IPS-18a (cell line): ENCODE data around the gene MYL4.
"Not testable (repeated sequence)": the region's sequence is repeated elsewhere in the genome, so short reads cannot be mapped to it uniquely, and the experiment has no call there.

ENCODE experiments used
- H3K27ac ChIP-seq: one replicate; pipeline ENCODE4 v1.5.1; 2013; ENCODE audit warnings: low read length
- H3K27me3 ChIP-seq: one replicate; pipeline ENCODE4 v1.6.1; 2013; ENCODE audit warnings: mild to moderate bottlenecking, low read length; ENCODE audit not compliant: control insufficient read depth, insufficient read depth
- H3K36me3 ChIP-seq: one replicate; pipeline ENCODE4 v1.6.1; 2013; ENCODE audit warnings: low read depth, low read length; ENCODE audit not compliant: control insufficient read depth
- H3K4me1 ChIP-seq: one replicate; pipeline ENCODE4 v1.6.1; 2013; ENCODE audit warnings: low read depth, low read length; ENCODE audit not compliant: control insufficient read depth
- H3K4me3 ChIP-seq: one replicate; pipeline ENCODE4 v1.5.1; 2013; ENCODE audit warnings: low read length
- H3K9ac ChIP-seq: one replicate; pipeline ENCODE4 v1.6.1; 2013; ENCODE audit warnings: mild to moderate bottlenecking, low read length, moderate library complexity
- H3K9me3 ChIP-seq: one replicate; pipeline ENCODE4 v1.6.1; 2013; ENCODE audit warnings: low read depth, low read length; ENCODE audit not compliant: control insufficient read depth

Gene MYL4

DNA sequence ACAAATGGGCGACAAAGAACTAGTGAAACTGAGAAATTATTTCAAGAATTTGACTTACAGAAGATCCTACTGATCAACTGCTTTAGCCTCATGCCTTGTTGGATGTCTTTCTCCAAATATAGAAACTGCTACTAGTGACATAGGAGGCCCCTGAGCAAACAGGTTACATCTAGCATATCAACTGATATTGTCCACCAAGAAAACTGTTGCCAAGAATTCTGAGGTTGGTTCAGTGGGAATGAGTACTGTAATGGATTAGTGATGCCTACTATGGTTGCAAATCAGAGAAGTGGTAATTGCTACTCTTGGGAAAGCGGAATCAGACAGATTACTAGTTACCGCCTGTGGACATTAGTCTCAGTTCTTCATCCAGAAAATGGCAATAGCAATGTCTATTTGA is 30.0 kb upstream of the MYL4 start:
- Histone ChIP-seq H3K27me3 (no peaks in the 10 kb centered on the region), H3K27ac (no peak overlapping the region), H3K9me3 (no peaks in the 10 kb centered on the region), H3K36me3 (peaks cover 18% of the 10 kb centered on the region), H3K9ac (no peak overlapping the region), H3K4me3 (no peak overlapping the region), H3K4me1 (peaks cover 13% of the 10 kb centered on the region)

DNA sequence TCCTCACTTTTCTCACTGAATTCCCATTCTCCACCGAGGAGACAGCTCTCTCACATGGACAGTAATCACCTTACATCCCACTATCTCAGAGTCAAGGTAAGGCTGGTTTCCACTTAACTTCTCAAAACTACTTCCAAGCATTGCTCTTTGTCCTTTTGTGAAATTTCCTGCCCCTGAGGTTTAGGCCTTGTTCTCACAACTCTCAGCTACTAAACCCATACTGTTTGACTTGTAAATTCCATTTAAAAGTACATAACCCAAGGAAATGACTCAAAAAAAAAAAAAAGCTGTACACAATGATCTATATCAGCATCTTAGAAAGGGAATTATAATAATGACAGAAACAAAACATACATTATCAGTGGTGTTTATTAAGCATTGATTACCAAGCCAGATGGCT is 28.8 kb upstream of the MYL4 start:
- Histone ChIP-seq H3K27me3 (no peaks in the 10 kb centered on the region), H3K9ac (no peak overlapping the region), H3K27ac (no peak overlapping the region), H3K9me3 (no peaks in the 10 kb centered on the region), H3K4me1 (peaks cover 13% of the 10 kb centered on the region), H3K36me3 (peaks cover 18% of the 10 kb centered on the region), H3K4me3 (no peak overlapping the region)

DNA sequence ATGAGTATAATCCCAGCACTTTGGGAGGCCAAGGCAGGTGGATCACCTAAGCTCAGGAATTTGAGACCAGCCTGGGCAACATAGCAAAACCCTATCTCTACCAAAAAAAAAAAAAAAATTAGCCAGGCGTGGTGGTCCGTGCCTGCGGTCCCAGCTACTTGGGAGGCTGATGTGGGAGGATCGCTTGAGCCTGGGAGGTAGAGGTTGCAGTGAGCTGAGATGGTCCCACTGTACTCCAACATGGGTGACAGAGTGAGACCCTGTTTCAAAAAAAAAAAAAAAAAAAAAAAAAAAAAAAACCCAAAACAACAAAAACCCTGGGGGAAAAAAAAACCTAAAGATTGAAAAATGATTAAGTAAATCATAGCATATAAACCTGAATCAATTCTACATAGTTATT is 28.2 kb upstream of the MYL4 start:
- Histone ChIP-seq H3K4me1 (peaks cover 13% of the 10 kb centered on the region), H3K36me3 (peaks cover 18% of the 10 kb centered on the region)
- not testable (repeated sequence) for H3K9me3 ChIP-seq, H3K27me3 ChIP-seq, H3K4me3 ChIP-seq, H3K9ac ChIP-seq, H3K27ac ChIP-seq

DNA sequence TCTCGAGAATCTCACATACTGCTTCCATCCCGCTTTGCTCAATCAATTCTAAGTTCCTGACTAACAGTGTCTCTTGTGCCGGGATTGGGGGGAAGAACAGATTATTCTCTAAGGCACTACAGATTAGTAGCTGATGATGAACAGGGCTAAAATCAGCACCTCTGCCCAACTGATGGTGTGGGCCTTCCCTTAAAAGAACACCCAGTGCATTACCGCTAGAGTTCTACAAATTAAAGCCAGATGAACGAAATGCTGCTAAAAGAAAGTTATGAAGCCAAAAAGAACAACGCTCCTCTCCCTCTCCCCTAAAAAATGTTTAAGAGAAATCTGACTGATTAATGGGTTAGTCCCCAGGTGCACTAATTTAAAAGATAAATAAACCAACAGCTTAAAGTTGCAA is 24.5 kb upstream of the MYL4 start:
- Histone ChIP-seq H3K4me3 (no peak overlapping the region), H3K9ac (no peak overlapping the region), H3K4me1 (peaks cover 17% of the 10 kb centered on the region), H3K27ac (no peak overlapping the region), H3K36me3 (peaks cover 6% of the 10 kb centered on the region), H3K27me3 (no peaks in the 10 kb centered on the region), H3K9me3 (no peaks in the 10 kb centered on the region)

DNA sequence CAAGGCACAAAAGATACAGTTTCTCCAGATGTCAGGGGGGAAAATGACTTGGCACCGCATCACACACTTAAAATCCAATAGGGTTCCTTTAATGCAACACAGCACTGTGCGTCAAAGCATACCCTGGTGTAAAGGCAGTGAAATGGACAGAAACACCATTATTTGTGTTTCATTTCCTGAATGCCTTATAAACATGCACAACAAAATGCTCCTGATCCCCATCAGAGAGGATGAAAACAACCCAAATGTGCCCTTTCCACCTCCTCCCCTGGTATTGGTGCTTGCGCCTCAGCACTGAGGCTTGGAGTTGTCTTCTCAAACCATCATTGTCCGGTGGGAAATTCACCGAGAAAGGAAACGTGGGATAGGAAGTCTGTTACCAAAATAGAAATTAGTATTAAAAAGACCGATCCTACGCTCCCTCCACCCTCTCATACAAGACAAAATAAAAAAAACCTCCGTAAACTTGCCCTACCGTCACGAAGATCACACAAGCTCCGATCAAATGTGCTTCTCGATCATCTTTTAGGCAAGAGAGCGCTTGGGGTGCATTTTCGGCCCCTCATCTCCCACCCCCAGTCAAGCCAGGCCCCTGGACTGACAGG is 20.8 kb upstream of the MYL4 start:
- Histone ChIP-seq H3K9me3 (no peaks in the 10 kb centered on the region), H3K4me3 (peak overlapping the region; percentile 95), H3K9ac (peak overlapping the region; percentile 91), H3K4me1 (peaks cover 7% of the 10 kb centered on the region), H3K36me3 (no peaks in the 10 kb centered on the region), H3K27me3 (no peaks in the 10 kb centered on the region), H3K27ac (peak overlapping the region; percentile 63)

DNA sequence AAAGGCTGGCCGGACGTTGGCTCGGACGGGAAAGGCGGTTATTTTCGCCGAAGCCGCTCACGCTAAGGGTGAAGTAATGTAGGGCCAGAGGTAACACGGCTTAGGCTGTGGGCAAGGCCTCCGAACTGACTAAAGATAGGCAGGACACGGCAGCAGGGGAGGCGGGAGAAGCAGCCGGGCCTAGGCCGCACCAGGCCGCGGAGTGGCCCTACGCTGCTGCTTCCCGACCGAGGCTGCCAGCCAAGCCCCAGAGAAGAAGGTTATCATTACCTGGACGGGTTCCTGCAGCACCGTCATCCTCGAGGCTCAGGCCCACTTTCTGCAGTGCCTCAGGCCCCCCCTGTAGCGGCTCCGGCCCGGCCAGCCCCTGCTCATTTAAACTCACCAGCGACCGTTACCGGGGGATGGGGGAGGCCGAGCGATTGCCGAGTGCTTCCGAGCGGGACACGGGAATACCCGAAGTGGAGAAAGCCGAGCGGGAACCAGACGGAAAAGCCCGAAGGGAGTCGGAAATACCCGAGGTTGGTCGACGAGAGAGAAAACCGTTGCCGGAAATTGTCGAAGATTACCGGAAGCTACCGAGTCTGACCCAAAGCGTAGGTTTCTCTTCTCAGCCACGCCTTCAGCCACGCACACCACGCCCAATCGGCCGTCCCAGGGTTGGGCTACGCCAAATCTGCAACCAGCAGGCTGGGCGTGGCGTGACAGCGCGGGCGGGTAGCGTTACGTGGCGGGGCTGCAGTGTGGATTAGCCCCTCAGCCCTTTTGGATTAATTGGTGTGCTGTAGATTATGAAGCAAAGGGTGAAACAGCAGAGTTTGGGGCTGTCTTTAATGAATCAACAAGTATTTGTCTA is 20.0 kb upstream of the MYL4 start, which contains the start of gene CDC27:
Gene CDC27 (minus strand): TSS at position 420 of the 856 bp plus-strand sequence. CDS start 123 bp downstream, at position 297.
- Histone ChIP-seq H3K9ac (peak within 1 kb of the TSS; percentile 91), H3K4me1 (peaks cover 4% of the 10 kb centered on the region), H3K27me3 (no peaks in the 10 kb centered on the region), H3K9me3 (no peaks in the 10 kb centered on the region), H3K4me3 (peak within 1 kb of the TSS; percentile 95), H3K27ac (peak within 1 kb of the TSS; percentile 63), H3K36me3 (no peaks in the 10 kb centered on the region)

DNA sequence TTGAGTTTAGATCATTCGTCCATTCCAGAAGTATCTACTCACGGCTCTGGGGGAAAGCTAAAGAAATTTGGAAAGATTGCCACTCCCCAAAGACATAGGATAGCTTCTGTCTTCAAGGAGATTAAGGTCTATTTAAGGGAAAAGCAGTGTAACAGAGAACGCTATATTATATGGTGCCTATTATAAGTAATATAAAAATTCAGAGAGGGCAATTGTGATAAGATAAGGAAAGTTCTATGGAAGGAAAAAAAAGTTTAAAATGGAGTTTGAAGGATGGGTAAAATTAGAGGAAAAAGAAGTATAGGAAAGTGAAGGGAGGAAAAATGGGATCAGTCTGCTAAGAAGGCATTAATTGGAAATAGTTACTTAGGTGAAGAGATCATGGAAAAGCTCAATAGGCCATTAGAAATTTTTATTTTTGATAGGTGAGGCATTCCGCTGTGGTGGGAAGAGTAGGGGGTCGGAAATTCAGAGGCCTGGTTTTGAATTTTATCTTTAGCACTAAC is 19.4 kb upstream of the MYL4 start:
- Histone ChIP-seq H3K9ac (no peak overlapping the region), H3K9me3 (no peaks in the 10 kb centered on the region), H3K4me3 (peak overlapping the region; percentile 95), H3K36me3 (no peaks in the 10 kb centered on the region), H3K27me3 (no peaks in the 10 kb centered on the region), H3K4me1 (peaks cover 4% of the 10 kb centered on the region), H3K27ac (no peak overlapping the region)

DNA sequence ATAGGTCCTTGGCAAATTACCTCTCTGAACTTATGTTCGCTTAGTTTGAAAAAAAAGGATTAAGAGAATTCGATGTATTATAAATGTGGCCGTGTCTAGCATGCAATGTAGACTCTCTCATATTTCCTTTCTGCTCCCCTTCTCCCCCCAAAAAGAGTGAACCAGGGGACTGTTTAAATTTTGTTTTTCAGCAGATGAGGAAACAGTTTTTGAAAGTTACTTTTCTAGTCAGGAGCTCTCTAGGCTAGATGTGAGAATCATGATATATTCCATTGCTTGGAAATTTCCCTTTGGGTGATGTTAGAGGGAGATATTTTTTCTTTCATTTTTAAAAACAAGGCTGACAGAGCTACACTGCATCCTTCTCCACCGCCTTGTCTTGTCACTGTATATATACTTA is 18.9 kb upstream of the MYL4 start:
- no peak overlapping the region for H3K27ac ChIP-seq
- no peaks in the 10 kb centered on the region for H3K27me3 ChIP-seq
- H3K9ac ChIP-seq, result no peak overlapping the region
- no peaks in the 10 kb centered on the region for H3K36me3 ChIP-seq
- peaks cover 4% of the 10 kb centered on the region for H3K4me1 ChIP-seq
- no peak overlapping the region for H3K4me3 ChIP-seq
- no peaks in the 10 kb centered on the region for H3K9me3 ChIP-seq

DNA sequence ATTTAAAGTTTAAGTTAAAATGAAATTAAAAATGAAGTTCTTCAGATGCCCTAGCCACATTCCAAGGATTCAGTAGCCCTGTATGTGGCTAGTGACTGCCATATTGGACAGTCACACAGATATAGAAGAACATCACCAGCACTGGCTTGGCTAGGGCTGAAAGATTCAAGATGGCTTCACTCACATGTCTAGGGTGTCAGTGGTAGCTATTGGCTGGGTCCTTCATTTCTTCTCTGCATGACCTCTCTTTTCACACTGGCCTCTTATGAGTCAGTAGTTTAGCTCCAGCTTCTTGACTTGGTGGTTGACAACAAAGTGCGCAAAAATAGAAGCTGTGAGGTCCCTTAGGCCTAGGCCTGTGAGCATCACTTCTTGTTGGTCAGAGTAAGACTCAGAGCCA is 18.4 kb upstream of the MYL4 start:
- Histone ChIP-seq H3K36me3 (no peaks in the 10 kb centered on the region), H3K4me1 (peaks cover 4% of the 10 kb centered on the region), H3K27me3 (no peaks in the 10 kb centered on the region), H3K9me3 (no peaks in the 10 kb centered on the region), H3K27ac (no peak overlapping the region), H3K9ac (no peak overlapping the region), H3K4me3 (no peak overlapping the region)

DNA sequence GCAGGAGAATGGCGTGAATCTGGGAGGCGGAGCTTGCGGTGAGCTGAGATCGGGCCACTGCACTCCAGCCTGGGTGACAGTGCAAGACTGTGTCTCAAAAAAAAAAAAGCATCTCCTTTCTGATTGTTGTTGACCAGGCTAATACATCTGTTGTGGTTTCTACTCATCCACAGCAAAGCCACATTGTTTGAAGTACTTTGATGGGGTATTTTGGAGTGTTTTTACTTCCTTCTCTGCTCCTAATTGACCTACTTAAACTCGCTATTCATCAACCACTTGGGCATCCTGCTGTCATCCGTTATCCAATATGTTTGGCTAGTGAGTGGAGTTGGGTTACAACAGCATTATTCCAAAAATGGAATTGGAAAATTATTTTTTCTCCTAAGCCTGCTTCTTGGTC is 16.6 kb upstream of the MYL4 start:
- Histone ChIP-seq H3K4me1 (peaks cover 4% of the 10 kb centered on the region), H3K36me3 (no peaks in the 10 kb centered on the region), H3K27me3 (no peaks in the 10 kb centered on the region), H3K9ac (no peak overlapping the region), H3K4me3 (no peak overlapping the region), H3K9me3 (no peaks in the 10 kb centered on the region), H3K27ac (no peak overlapping the region)

DNA sequence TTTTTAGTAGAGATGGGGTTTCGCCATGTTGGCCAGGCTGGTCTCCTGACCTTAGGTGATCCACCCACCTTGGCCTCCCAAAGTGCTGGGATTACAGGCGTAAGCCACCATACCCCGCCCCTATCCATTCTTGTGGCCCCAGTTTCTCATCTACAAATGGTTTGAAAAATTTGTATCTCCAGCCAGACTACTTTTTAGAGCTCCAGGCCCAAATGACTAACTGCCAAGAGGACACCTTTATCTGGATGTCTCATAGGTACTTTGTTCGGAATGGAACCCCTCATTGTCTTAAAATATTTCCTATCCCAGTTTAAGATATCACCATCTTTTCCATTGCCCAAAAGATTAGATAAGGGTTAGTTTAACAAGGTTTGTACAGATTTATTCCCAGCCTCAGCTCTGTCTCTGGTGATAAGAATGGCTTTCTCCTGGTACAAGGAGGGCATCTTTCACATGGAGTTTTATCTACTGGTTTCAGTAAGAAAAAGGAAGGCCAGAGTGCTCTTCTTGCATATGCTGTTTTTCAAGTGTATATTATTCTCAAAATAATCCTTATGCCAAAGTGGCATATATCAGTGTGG is 15.1 kb upstream of the MYL4 start:
- Histone ChIP-seq H3K27ac (no peak overlapping the region), H3K9me3 (no peaks in the 10 kb centered on the region), H3K4me3 (no peak overlapping the region), H3K36me3 (no peaks in the 10 kb centered on the region), H3K4me1 (no peaks in the 10 kb centered on the region), H3K27me3 (no peaks in the 10 kb centered on the region), H3K9ac (no peak overlapping the region)
